Ishikawa (cell line): ENCODE data around the gene SNAPIN.

Source experiments
- CEBPB ChIP-seq: IDR thresholded peaks from 2 replicates; pipeline ENCODE4 v1.6.1; 2012
- CREB1 ChIP-seq: IDR thresholded peaks from 2 replicates; pipeline ENCODE4 v1.6.1; 2012; ENCODE audit warnings: low read depth
- EGR1 ChIP-seq: IDR thresholded peaks from 2 replicates; pipeline ENCODE4 v1.6.1; 2012
- EP300 ChIP-seq: IDR thresholded peaks from 2 replicates; pipeline ENCODE4 v1.6.1; 2012; ENCODE audit warnings: borderline replicate concordance
- FOXM1 ChIP-seq: IDR thresholded peaks from 2 replicates; pipeline ENCODE4 v1.6.1; 2012; ENCODE audit warnings: low read depth, borderline replicate concordance
- MAX ChIP-seq: IDR thresholded peaks from 2 replicates; pipeline ENCODE4 v1.6.1; 2012
- NFIC ChIP-seq: IDR thresholded peaks from 2 replicates; pipeline ENCODE4 v1.6.1; 2012
- RAD21 ChIP-seq: IDR thresholded peaks from 2 replicates; pipeline ENCODE4 v1.6.1; 2012; ENCODE audit warnings: low read depth
- REST ChIP-seq: IDR thresholded peaks from 2 replicates; pipeline ENCODE4 v1.6.1; 2012; ENCODE audit warnings: low read depth, mild to moderate bottlenecking
- TAF1 ChIP-seq: IDR thresholded peaks from 2 replicates; pipeline ENCODE4 v1.6.1; 2012; ENCODE audit warnings: low read depth, mild to moderate bottlenecking
- TEAD4 ChIP-seq: IDR thresholded peaks from 2 replicates; pipeline ENCODE4 v1.6.1; 2012
- USF1 ChIP-seq: IDR thresholded peaks from 2 replicates; pipeline ENCODE4 v1.6.1; 2012
- YY1 ChIP-seq: IDR thresholded peaks from 2 replicates; pipeline ENCODE4 v1.6.1; 2012; ENCODE audit warnings: low read depth
- ZBTB7A ChIP-seq: IDR thresholded peaks from 2 replicates; pipeline ENCODE4 v1.6.1; 2012; ENCODE audit warnings: low read depth

GRCh38 chr1:153658400-153659174 lies at the start of gene SNAPIN:
- TF ChIP-seq FOXM1 (no peak), MAX (peak; percentile 56; the same call in 1 of the 2 replicates), TAF1 (peak; percentile 79), TEAD4 (no peak), NFIC (no peak), CEBPB (no peak), YY1 (peak; percentile 83), RAD21 (peak; percentile 8; the same call in 1 of the 2 replicates), REST (no peak), EGR1 (peak; percentile 89), USF1 (peak; percentile 30), EP300 (0 out of 2 replicates have a peak, but pooled peaks have one; percentile 34), ZBTB7A (0 out of 2 replicates have a peak, but pooled peaks have one; percentile 47), CREB1 (peak; percentile 49; the same call in 1 of the 2 replicates)
